BLaER1 treated with 17β-estradiol and CSF1 and Interleukin-3, amounts not matched to agents 10 nM and 100 nM (cell line): Measurements from ENCODE around the gene CGAS.

Source experiments
- H3K27ac ChIP-seq, 11 experiments: shearing (Covaris generic); formaldehyde crosslinking; 2 replicates each; pipeline ENCODE4 v1.8.1; 2022
- H3K27me3 ChIP-seq, 11 experiments: shearing (Covaris generic); formaldehyde crosslinking; 2 replicates each; pipeline ENCODE4 v1.8.1; 2022
- H3K36me3 ChIP-seq, 11 experiments: shearing (Covaris generic); formaldehyde crosslinking; 2 replicates each; pipeline ENCODE4 v1.8.1; 2022
- H3K4me1 ChIP-seq, 10 experiments: shearing (Covaris generic); formaldehyde crosslinking; 2 replicates each; pipeline ENCODE4 v1.8.1; 2022
- H3K4me2 ChIP-seq, 11 experiments: shearing (Covaris generic); formaldehyde crosslinking; 2 replicates each; pipeline ENCODE4 v1.8.1; 2022
- H3K4me3 ChIP-seq, 10 experiments: shearing (Covaris generic); formaldehyde crosslinking; 2 replicates each; pipeline ENCODE4 v1.8.1; 2022
- H3K9ac ChIP-seq, 11 experiments: shearing (Covaris generic); formaldehyde crosslinking; 2 replicates each; pipeline ENCODE4 v1.8.1; 2022
- H3K9me3 ChIP-seq, 11 experiments: shearing (Covaris generic); formaldehyde crosslinking; replicated peaks in 1 of 11; 2 replicates each; pipeline ENCODE4 v1.8.1; 2022
- H4K20me1 ChIP-seq, 11 experiments: shearing (Covaris generic); formaldehyde crosslinking; 2 replicates each; pipeline ENCODE4 v1.8.1; 2022
- Cebpa-rat ChIP-seq, 11 experiments: shearing (Covaris generic); IDR thresholded peaks; 2 replicates each; pipeline ENCODE4 v1.8.1; 2022

CGAS gene

DNA sequence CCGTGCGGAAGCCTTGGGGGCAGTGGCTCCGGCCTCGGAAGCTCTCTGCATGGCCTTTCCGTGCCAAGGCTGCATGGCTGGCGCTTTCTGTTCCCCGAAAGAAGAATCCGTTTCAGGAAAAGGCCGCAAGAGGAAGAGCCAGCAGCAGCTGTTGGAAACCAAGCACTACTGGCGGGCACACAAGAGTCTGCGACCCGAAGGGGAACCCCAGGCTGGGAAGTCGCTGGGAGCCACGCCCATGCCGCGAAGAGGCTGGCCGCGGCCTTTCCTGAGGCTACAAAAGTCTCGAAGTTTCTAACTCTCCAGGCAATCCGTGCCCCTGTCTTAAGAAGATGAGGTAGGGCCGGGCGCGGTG lies at the start of gene CGAS:
TSS of gene CGAS (minus strand) at position 191 of the 355 bp plus-strand sequence. CDS start at position 75, 116 bp downstream.
- H3K9ac ChIP-seq = peak within 1 kb of the TSS; percentile 91 to 98 (median 95)
- peak within 1 kb of the TSS; percentile 84 to 98 (median 97) for H3K27ac ChIP-seq
- H3K4me2 ChIP-seq = peak within 1 kb of the TSS; percentile 82 to 94 (median 86)
- H4K20me1 ChIP-seq = peaks cover 17 to 40% (median 33%) of the 10 kb centered on the region in 11 experiments; a peak in 20 of 22 replicates
- H3K27me3 ChIP-seq = no peaks in the 10 kb centered on the region
- no peaks in the 10 kb centered on the region; a peak in 3 of 22 replicates for H3K9me3 ChIP-seq
- TF ChIP-seq Cebpa-rat (IDR thresholded peaks at IDR 0.05) = no peak
- H3K4me3 ChIP-seq = peak within 1 kb of the TSS; percentile 80 to 95 (median 86)
- H3K36me3 ChIP-seq = peaks cover 11 to 35% (median 31%) of the 10 kb centered on the region in 11 experiments; a peak in 21 of 22 replicates
- H3K4me1 ChIP-seq = peaks cover 38 to 74% (median 60%) of the 10 kb centered on the region in 10 experiments

DNA sequence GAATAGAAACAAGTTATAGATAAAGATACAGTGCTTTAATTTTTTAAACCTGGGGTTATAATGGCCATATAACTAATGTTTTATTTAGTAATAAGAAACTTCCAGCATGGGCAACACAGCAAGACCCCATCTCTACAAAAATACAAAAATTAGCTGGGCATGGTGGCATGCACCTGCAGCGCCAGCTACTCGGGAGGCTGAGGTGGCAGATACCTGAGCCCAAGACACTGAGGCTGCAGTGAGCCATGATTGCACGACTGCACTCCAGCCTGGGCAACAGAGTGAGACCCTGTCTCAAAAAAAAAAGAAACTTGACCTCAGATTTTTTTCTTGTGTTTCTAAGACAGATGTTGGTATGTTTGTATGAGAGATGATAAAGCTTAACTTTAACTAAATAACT lies 45.8 kb upstream of the CGAS start:
- Histone ChIP-seq H3K4me2 (no peak overlapping the region), H3K4me3 (no peak overlapping the region), H3K9me3 (no peaks in the 10 kb centered on the region), H3K9ac (no peak overlapping the region), H3K36me3 (peaks cover 84 to 100% (median 97%) of the 10 kb centered on the region in 11 experiments), H3K27ac (no peak overlapping the region), H3K4me1 (peaks cover 0 to 12% (median 0%) of the 10 kb centered on the region in 10 experiments; a peak in 4 of 20 replicates), H3K27me3 (no peaks in the 10 kb centered on the region), H4K20me1 (peaks cover 0 to 14% (median 0%) of the 10 kb centered on the region in 11 experiments; a peak in 4 of 22 replicates)
- no peak for TF ChIP-seq Cebpa-rat (IDR thresholded peaks at IDR 0.05)

GRCh38 chr6:73491377-73491776 lies 39.3 kb upstream of the CGAS start:
- Histone ChIP-seq H3K4me3 (no peak overlapping the region), H3K4me1 (no peaks in the 10 kb centered on the region), H3K4me2 (no peak overlapping the region), H3K9ac (no peak overlapping the region), H3K36me3 (peaks cover 88 to 97% (median 94%) of the 10 kb centered on the region in 11 experiments), H3K27ac (no peak overlapping the region), H4K20me1 (peaks cover 0 to 35% (median 0%) of the 10 kb centered on the region in 11 experiments; a peak in 6 of 22 replicates), H3K9me3 (peaks cover 7 to 30% (median 20%) of the 10 kb centered on the region in 11 experiments; a peak in 21 of 22 replicates), H3K27me3 (no peaks in the 10 kb centered on the region)
- TF ChIP-seq Cebpa-rat (IDR thresholded peaks at IDR 0.05) = no peak

DNA sequence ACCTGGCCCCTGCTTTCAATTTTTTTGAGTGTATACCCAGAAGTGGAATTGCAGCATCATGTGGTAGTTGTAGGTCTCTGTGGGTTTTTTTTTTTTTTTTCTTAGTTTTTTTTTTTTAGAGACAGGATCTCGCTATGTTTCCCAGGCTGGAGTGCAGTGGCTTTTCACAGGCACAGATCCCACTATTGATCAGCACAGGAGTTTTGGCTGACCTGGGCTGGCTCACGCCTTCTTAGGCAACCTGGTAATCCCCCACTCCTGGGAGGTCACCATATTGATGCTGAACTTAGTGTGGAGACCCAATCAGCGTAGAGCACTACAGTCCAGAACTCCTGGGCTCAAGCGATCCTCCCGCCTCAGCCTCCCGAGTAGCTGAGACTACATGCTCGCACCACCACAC lies 35.4 kb upstream of the CGAS start:
- H3K27ac ChIP-seq = no peak overlapping the region
- H3K27me3 ChIP-seq = no peaks in the 10 kb centered on the region
- H3K9ac ChIP-seq = no peak overlapping the region
- no peak overlapping the region for H3K4me2 ChIP-seq
- H3K9me3 ChIP-seq = peaks cover 7 to 30% (median 20%) of the 10 kb centered on the region in 11 experiments; a peak in 21 of 22 replicates
- no peaks in the 10 kb centered on the region for H3K4me1 ChIP-seq
- no peak for TF ChIP-seq Cebpa-rat (IDR thresholded peaks at IDR 0.05)
- peaks cover 90 to 98% (median 95%) of the 10 kb centered on the region in 11 experiments for H3K36me3 ChIP-seq
- peaks cover 0 to 34% (median 0%) of the 10 kb centered on the region in 11 experiments; a peak in 5 of 22 replicates for H4K20me1 ChIP-seq
- no peak overlapping the region for H3K4me3 ChIP-seq

DNA sequence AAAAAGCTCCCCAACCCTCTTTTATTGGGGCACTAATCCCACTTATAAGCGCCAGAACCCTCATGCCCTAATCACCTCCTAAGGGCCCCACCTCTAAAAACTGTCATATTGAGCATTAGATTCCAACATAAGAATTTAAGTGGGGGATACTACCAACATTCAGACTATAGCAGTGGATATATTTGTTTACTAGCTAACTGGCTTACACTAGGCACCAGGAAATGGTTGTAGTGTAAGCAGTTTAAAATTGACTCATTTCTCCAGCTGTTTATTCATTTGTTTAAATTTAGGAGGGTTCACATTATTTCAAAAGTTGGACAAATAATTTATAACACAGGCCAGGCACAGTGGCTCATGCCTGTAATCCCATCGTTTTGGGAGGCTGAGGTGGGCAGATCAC lies 32.3 kb upstream of the CGAS start:
- Histone ChIP-seq H3K9me3 (peaks cover 0 to 20% (median 15%) of the 10 kb centered on the region in 11 experiments; a peak in 18 of 22 replicates), H3K4me3 (no peak overlapping the region), H3K27ac (no peak overlapping the region), H4K20me1 (peaks cover 0 to 35% (median 0%) of the 10 kb centered on the region in 11 experiments; a peak in 7 of 22 replicates), H3K4me2 (no peak overlapping the region), H3K4me1 (no peaks in the 10 kb centered on the region), H3K36me3 (peaks cover 98 to 100% (median 99%) of the 10 kb centered on the region in 11 experiments), H3K27me3 (no peaks in the 10 kb centered on the region), H3K9ac (no peak overlapping the region)
- TF ChIP-seq Cebpa-rat (IDR thresholded peaks at IDR 0.05) = no peak

DNA sequence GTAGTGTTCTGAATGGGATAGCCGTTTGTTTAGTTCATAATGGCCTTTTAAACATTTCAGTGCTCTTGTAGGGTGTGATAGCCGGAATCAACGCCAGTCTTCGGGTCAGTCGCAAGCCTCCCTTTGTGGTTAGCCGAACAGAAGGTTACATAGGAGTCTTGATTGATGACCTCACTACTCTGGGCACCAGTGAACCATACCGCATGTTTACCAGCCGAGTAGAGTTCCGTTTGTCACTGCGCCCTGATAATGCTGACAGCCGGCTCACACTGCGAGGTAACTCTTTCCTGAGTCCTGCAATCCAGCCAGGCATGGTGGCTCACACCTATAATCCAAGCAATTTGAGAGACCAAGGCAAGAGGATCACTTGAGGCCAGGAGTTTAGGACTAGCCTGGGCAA lies 29.9 kb upstream of the CGAS start:
- H4K20me1 ChIP-seq = peaks cover 0 to 23% (median 0%) of the 10 kb centered on the region in 11 experiments; a peak in 8 of 22 replicates
- H3K4me1 ChIP-seq = no peaks in the 10 kb centered on the region
- H3K27ac ChIP-seq = no peak overlapping the region
- no peaks in the 10 kb centered on the region for H3K9me3 ChIP-seq
- H3K9ac ChIP-seq = no peak overlapping the region
- H3K27me3 ChIP-seq = no peaks in the 10 kb centered on the region
- no peak overlapping the region for H3K4me2 ChIP-seq
- TF ChIP-seq Cebpa-rat (IDR thresholded peaks at IDR 0.05) = no peak
- H3K36me3 ChIP-seq = peaks cover 98 to 100% (median 100%) of the 10 kb centered on the region in 11 experiments
- no peak overlapping the region for H3K4me3 ChIP-seq

DNA sequence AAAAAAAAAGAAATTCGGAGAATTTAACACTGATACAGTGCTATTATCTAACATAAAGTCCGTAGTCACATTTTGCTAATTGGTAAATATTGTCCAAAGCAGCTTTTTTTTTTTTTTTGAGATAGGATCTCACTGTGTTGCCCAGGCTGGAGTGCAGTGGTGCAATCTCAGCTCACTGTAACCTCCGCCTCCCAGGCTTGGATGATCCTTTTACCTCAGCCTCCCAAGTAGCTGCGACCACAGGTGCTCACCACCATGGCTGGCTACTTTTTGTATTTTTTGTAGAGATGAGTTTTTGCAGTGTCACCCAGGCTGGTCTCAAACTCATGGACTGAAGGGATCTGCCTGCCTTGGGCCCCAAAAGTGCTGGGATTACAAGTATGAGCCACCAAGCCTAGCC lies 25.3 kb upstream of the CGAS start:
- H4K20me1 ChIP-seq = peaks cover 0 to 29% (median 0%) of the 10 kb centered on the region in 11 experiments; a peak in 6 of 22 replicates
- peaks cover 0 to 5% (median 0%) of the 10 kb centered on the region in 10 experiments; a peak in 8 of 20 replicates for H3K4me1 ChIP-seq
- no peak overlapping the region for H3K27ac ChIP-seq
- no peak overlapping the region for H3K9ac ChIP-seq
- H3K4me2 ChIP-seq = no peak overlapping the region
- peaks cover 98 to 100% (median 100%) of the 10 kb centered on the region in 11 experiments for H3K36me3 ChIP-seq
- TF ChIP-seq Cebpa-rat (IDR thresholded peaks at IDR 0.05) = no peak
- H3K4me3 ChIP-seq = no peak overlapping the region
- H3K9me3 ChIP-seq = no peaks in the 10 kb centered on the region
- H3K27me3 ChIP-seq = no peaks in the 10 kb centered on the region

- H4K20me1 ChIP-seq = peaks cover 0 to 24% (median 3%) of the 10 kb centered on the region in 11 experiments; a peak in 6 of 22 replicates
- no peak overlapping the region for H3K4me2 ChIP-seq
- H3K27ac ChIP-seq = no peak overlapping the region
- no peak overlapping the region for H3K9ac ChIP-seq
- H3K4me1 ChIP-seq = peaks cover 0 to 12% (median 5%) of the 10 kb centered on the region in 10 experiments; a peak in 13 of 20 replicates
- H3K9me3 ChIP-seq = no peaks in the 10 kb centered on the region
- peaks cover 92 to 100% (median 99%) of the 10 kb centered on the region in 11 experiments for H3K36me3 ChIP-seq
- TF ChIP-seq Cebpa-rat (IDR thresholded peaks at IDR 0.05) = no peak
- no peak overlapping the region for H3K4me3 ChIP-seq
- H3K27me3 ChIP-seq = no peaks in the 10 kb centered on the region
Measured at GRCh38 chr6:73476723-73477122, 24.6 kb upstream of the CGAS start.

- no peaks in the 10 kb centered on the region for H3K27me3 ChIP-seq
- H3K36me3 ChIP-seq = peaks cover 84 to 100% (median 98%) of the 10 kb centered on the region in 11 experiments
- peaks cover 0 to 26% (median 19%) of the 10 kb centered on the region in 10 experiments; a peak in 14 of 20 replicates for H3K4me1 ChIP-seq
- H3K27ac ChIP-seq = peak overlapping the region in 5 of 11 experiments; percentile 4 to 59 (median 38); a peak in 5 of 22 replicates
- H3K9ac ChIP-seq = peak overlapping the region in 1 of 11 experiments; percentile 43; a peak in 1 of 22 replicates
- peaks cover 0 to 28% (median 4%) of the 10 kb centered on the region in 11 experiments; a peak in 7 of 22 replicates for H4K20me1 ChIP-seq
- peak overlapping the region in 6 of 11 experiments; percentile 34 to 82 (median 58); a peak in 11 of 22 replicates for H3K4me2 ChIP-seq
- TF ChIP-seq Cebpa-rat (IDR thresholded peaks at IDR 0.05) = no peak
- H3K4me3 ChIP-seq = no peak overlapping the region
- no peaks in the 10 kb centered on the region for H3K9me3 ChIP-seq
Measured at GRCh38 chr6:73471686-73472290, 19.7 kb upstream of the CGAS start.
